ENCODE data around the gene TMEM165.

TMEM165 gene

DNA sequence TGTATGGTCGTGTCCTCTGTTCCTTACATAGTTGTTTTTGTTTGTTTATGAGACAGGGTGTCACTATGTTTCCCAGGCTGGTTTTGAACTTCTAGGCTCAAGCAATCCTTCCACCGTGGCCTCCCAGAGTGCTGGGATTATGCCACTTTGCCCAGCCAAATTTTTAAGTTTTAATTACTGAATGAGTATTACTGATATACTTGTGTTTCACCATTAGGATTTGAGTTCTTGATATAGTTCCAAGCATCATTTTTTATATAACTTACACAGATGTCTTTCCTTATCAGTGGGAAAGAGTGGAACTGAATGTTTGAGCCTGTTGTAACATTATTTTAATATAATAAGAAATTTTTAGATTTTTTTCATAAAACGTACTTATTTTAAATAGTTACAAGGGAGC, 20.4 kb downstream of the TMEM165 start:
- TF ChIP-seq, protein P1, sequence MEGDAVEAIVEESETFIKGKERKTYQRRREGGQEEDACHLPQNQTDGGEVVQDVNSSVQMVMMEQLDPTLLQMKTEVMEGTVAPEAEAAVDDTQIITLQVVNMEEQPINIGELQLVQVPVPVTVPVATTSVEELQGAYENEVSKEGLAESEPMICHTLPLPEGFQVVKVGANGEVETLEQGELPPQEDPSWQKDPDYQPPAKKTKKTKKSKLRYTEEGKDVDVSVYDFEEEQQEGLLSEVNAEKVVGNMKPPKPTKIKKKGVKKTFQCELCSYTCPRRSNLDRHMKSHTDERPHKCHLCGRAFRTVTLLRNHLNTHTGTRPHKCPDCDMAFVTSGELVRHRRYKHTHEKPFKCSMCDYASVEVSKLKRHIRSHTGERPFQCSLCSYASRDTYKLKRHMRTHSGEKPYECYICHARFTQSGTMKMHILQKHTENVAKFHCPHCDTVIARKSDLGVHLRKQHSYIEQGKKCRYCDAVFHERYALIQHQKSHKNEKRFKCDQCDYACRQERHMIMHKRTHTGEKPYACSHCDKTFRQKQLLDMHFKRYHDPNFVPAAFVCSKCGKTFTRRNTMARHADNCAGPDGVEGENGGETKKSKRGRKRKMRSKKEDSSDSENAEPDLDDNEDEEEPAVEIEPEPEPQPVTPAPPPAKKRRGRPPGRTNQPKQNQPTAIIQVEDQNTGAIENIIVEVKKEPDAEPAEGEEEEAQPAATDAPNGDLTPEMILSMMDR (IDR thresholded peaks at IDR 0.05; ENCODE audit: low read depth, low read length, missing control alignments): no peak
- DNase-seq (ENCODE audit: low read depth): no peak
- no peak overlapping the region for H3K4me3 ChIP-seq (ENCODE audit: low read depth, low read length)

DNA sequence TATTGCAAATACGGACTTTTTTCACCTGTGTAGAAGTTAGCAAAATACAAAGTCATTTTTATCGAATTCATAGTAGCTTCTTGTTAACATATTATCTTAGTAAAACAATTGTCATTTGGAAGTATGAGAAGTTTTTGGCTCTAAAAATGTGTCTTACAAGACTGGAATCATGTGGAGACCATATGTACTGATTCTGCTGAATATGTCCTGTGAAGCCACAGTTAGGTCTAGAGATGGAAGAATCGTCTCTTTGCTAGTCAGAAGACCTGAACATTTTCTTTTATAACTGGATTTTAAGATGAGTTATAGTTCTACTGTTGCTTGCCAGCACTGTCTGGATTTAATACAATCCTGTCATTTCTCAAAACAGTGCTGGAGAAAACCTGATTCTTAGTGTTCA, 29.0 kb downstream of the TMEM165 start:
- DNase-seq (ENCODE audit: low read depth): no peak
- H3K4me3 ChIP-seq (ENCODE audit: low read depth, low read length): no peak overlapping the region
- TF ChIP-seq, protein P1 (IDR thresholded peaks at IDR 0.05; ENCODE audit: low read depth, low read length, missing control alignments): no peak

DNA sequence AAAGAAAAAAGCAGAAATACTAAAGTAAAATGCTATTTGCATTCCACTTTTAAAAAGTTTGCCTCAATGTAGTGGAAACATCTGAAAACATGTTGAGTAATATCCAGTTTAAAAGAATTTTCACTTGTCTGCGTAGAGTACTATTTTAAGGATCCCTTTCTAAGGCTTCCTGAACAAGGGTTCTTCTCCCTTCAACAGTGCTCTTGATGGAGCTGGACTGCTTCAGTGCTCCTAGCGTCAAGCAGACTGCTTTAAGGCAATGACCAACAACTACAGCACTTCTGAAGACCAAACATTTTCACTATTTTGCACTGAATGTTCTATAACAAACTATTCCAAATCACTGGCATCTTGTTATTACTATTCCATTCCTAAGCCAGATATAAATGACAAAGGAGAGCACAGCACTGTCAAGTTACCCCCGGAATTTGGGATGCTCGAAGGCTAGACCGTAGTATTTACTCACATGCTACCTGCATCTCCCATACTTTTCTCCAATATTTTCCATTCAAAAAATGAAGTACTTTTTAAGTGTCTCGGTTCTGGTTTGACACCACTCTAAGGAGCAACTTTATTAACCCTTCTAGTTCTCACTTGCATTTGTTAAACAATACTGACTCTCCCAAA, 36.1 kb downstream of the TMEM165 start:
- no peak overlapping the region for H3K4me3 ChIP-seq (ENCODE audit: low read depth, low read length)
- DNase-seq (ENCODE audit: low read depth): no peak
- TF ChIP-seq, protein P1 (IDR thresholded peaks at IDR 0.05; ENCODE audit: low read depth, low read length, missing control alignments): no peak

DNA sequence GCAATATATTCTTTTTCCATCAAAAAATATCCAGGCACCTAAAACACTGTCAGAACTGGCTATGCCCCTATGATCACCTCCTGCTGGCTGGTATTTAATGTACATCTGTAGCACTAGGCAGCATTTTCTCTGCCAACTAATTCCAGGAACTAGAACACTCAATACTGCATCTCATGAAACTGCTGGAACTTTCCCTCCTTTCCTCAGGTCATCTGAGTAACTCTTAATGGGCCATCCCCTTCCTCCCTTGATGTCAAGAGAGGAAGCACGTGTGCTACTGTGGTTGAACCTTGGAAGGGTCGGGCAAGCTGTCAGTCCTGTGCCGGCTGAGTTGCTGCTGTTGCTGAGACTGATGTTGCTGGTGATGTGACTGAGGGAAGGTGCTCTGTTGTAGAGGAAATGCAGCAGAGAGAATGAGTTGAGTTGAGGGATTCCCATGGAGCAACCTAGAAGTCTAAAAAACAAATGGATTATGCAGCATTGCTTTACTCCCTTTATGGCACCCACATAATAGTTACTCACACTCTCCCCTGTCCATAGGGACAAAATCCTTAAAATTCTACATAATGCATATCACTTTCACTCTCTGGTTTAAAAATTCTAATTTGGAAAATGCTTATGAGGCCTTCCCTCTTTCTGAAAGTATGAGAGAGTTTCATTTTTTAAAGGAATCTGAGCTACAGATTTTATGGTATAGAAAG, 39.5 kb downstream of the TMEM165 start:
- no peak overlapping the region for H3K4me3 ChIP-seq (ENCODE audit: low read depth, low read length)
- TF ChIP-seq, protein P1 (IDR thresholded peaks at IDR 0.05; ENCODE audit: low read depth, low read length, missing control alignments): peak; percentile 26
- DNase-seq (ENCODE audit: low read depth): no peak

DNA sequence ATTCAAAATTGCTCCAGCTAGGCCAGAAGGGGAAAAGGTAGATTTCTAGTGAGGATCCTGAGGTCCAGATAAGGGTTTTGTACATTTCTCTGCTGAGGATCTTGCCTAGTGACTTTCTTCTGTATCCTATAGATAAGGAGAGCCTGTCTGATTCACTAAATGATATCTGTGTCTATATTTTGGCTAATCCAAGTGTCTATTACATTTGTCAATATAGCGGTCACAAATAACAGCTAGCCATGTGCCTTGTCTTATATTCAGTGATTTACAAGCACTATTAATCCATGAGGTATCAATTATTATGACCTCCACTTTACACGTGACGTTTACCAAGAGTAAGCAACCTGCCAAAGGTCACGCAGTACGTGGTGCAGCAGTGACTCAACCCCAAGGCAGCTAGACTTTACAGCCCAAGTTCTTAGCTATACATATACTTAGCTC, 41.6 kb downstream of the TMEM165 start:
- TF ChIP-seq, protein P1 (IDR thresholded peaks at IDR 0.05; ENCODE audit: low read depth, low read length, missing control alignments): no peak
- H3K4me3 ChIP-seq (ENCODE audit: low read depth, low read length): no peak overlapping the region
- no peak for DNase-seq (ENCODE audit: low read depth)

DNA sequence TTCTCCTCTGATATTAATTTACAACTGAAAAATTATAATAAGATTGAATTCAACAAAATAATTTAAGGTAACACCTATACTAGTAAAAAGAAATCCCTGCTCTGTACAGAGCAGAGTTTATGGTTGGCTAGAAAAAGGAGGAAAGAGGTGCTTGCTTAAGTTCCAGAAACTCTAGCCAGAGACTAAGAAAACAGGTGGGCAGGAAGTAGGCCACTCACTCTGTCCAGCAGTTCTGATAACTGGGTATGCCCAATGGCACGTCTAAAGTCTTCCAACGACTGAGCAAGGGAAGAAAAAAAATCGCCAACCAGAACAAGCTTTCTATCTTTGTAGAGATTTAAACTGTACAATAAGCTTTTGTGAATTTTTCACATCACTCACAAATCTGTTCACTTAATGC, 42.1 kb downstream of the TMEM165 start:
- no peak overlapping the region for H3K4me3 ChIP-seq (ENCODE audit: low read depth, low read length)
- DNase-seq (ENCODE audit: low read depth): no peak
- TF ChIP-seq, protein P1 (IDR thresholded peaks at IDR 0.05; ENCODE audit: low read depth, low read length, missing control alignments): no peak

DNA sequence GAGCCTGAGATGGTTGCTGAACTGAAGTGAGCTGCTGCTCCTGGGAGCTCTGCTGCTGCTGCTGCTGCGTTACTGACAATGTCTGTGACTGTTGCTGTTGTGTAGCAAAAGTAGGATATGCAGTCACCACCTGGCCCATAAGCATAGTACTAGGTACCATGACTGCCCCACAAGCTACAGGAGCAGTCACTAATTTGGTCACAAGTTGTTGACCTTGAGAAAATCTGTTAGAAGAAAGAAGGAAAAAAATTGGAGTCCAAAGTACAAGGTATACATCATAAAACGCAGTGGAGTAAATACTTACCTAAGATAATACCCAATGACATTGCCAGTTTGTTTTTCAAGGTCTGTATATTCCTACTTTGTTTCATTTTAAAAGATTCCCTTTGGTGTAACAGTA, 42.6 kb downstream of the TMEM165 start:
- DNase-seq (ENCODE audit: low read depth): no peak
- TF ChIP-seq, protein P1 (IDR thresholded peaks at IDR 0.05; ENCODE audit: low read depth, low read length, missing control alignments): no peak
- H3K4me3 ChIP-seq (ENCODE audit: low read depth, low read length): no peak overlapping the region

Measured in GM12864 (cell line).